Measurements from ENCODE around the gene ACO2.

- TF ChIP-seq CTCF (IDR thresholded peaks at IDR 0.05): no peak
- TF ChIP-seq POLR2A (IDR thresholded peaks at IDR 0.05): no peak
These were observed 49.1 kb downstream of the ACO2 start for GRCh38 chr22:41518048-41518347.
